Measurements from ENCODE around the gene DRD2.

Gene DRD2

DNA sequence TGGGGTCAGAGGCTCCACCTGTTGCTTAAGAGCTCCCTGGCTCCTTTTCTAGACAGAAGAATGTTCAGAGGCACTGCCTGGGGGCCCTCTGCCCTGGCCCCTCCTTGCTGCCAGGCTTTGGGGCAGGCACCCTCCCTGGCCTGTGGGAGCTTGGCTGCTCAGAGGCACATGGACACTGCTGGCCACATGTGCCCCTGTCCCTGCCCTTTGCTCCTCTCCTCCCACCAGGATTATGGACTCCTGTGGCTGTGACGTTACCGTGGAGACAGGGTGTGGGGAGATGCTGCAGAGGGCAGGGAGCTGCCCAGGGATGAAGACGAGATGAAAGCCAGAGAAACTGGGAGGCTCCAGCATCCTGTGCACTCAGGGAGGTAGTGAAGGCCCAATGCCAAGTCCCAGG, 14.7 kb downstream of the DRD2 start:
- TF ChIP-seq, protein P1, sequence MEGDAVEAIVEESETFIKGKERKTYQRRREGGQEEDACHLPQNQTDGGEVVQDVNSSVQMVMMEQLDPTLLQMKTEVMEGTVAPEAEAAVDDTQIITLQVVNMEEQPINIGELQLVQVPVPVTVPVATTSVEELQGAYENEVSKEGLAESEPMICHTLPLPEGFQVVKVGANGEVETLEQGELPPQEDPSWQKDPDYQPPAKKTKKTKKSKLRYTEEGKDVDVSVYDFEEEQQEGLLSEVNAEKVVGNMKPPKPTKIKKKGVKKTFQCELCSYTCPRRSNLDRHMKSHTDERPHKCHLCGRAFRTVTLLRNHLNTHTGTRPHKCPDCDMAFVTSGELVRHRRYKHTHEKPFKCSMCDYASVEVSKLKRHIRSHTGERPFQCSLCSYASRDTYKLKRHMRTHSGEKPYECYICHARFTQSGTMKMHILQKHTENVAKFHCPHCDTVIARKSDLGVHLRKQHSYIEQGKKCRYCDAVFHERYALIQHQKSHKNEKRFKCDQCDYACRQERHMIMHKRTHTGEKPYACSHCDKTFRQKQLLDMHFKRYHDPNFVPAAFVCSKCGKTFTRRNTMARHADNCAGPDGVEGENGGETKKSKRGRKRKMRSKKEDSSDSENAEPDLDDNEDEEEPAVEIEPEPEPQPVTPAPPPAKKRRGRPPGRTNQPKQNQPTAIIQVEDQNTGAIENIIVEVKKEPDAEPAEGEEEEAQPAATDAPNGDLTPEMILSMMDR (IDR thresholded peaks at IDR 0.05; ENCODE audit: unreplicated experiment in 3 of 3), result no peak
- H3K27me3 Mint-ChIP-seq (ENCODE audit: low read depth), result peaks cover 64% of the 10 kb centered on the region
- no peaks in the 10 kb centered on the region for H3K9me3 Mint-ChIP-seq

DNA sequence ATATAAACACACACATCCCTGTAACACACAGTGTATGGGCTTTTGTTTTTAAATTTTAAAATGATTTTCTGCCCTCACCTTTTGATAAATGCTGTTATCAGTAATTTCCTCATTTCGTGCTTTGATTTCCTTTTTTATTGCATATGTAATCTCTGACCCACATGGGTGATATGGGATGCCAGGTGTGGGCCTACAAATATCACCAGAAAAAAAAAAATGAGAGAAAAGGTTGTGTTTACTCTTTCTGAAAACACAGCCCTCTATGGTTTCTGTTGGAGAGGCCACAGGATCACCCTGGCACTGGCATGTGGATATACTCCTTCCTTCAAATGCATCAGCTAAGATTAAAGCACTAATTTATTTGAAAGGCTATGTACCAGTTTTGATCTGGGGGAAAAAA, 17.0 kb downstream of the DRD2 start:
- no peak overlapping the region for H3K27ac Mint-ChIP-seq
- H3K9me3 Mint-ChIP-seq, result no peaks in the 10 kb centered on the region
- no peak overlapping the region for H3K4me3 Mint-ChIP-seq
- TF ChIP-seq, protein P1 (IDR thresholded peaks at IDR 0.05; ENCODE audit: unreplicated experiment in 3 of 3), result no peak
- no peaks in the 10 kb centered on the region for H3K4me1 Mint-ChIP-seq
- H3K36me3 Mint-ChIP-seq (ENCODE audit: low read depth), result no peaks in the 10 kb centered on the region
- peaks cover 48% of the 10 kb centered on the region for H3K27me3 Mint-ChIP-seq (ENCODE audit: low read depth)

More for the DNA sequence above, 14.7 kb downstream of the DRD2 start:
- Mint-ChIP-seq H3K4me1 (no peaks in the 10 kb centered on the region), H3K36me3 (ENCODE audit: low read depth) (no peaks in the 10 kb centered on the region), H3K4me3 (no peak overlapping the region), H3K27ac (no peak overlapping the region)

DNA sequence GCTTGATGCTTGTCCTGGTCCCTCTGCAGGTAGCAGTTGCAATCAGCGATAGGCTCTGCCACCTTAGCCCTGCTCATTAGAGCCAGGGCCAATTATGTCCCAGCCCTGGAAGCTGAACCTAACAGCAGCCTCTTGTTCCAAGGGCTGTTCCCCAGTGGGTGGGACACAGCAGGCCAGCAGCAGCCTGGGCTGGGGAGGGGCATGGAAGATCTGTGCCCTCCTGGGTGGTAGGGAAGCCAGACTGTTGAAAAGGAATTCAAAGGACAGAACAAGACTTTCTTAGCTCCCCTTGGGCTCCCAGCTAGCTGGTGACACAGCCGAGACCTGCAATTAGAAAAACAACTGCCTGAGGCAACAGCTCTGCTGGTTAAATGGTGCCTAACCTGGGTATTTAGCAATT, 17.4 kb downstream of the DRD2 start:
- no peaks in the 10 kb centered on the region for H3K9me3 Mint-ChIP-seq
- no peak overlapping the region for H3K4me3 Mint-ChIP-seq
- no peak overlapping the region for H3K27ac Mint-ChIP-seq
- peaks cover 44% of the 10 kb centered on the region for H3K27me3 Mint-ChIP-seq (ENCODE audit: low read depth)
- TF ChIP-seq, protein P1 (IDR thresholded peaks at IDR 0.05; ENCODE audit: unreplicated experiment in 3 of 3), result no peak
- H3K36me3 Mint-ChIP-seq (ENCODE audit: low read depth), result no peaks in the 10 kb centered on the region
- no peaks in the 10 kb centered on the region for H3K4me1 Mint-ChIP-seq

DNA sequence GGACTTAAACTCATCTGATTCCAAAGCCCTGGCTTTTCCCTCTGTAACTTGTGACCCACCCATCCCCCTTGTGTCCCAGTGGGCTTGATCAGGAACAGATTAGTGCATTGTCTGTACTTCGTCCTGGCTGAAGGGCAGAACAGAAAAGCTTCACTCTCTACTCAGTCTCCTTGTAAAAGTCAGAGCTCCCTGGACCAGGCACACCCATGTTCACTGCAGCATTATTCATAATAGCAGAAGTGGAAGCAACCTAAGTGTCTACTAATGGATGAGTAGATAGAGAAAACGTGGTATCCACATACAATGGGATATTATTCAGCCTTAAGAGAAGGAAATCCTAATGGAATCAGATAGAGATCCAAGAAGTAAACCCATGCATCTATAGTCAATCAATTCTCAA, 20.7 kb downstream of the DRD2 start:
- no peak overlapping the region for H3K27ac Mint-ChIP-seq
- H3K4me3 Mint-ChIP-seq, result no peak overlapping the region
- H3K9me3 Mint-ChIP-seq, result no peaks in the 10 kb centered on the region
- TF ChIP-seq, protein P1 (IDR thresholded peaks at IDR 0.05; ENCODE audit: unreplicated experiment in 3 of 3), result no peak
- no peaks in the 10 kb centered on the region for H3K4me1 Mint-ChIP-seq
- peaks cover 22% of the 10 kb centered on the region for H3K27me3 Mint-ChIP-seq (ENCODE audit: low read depth)
- no peaks in the 10 kb centered on the region for H3K36me3 Mint-ChIP-seq (ENCODE audit: low read depth)

DNA sequence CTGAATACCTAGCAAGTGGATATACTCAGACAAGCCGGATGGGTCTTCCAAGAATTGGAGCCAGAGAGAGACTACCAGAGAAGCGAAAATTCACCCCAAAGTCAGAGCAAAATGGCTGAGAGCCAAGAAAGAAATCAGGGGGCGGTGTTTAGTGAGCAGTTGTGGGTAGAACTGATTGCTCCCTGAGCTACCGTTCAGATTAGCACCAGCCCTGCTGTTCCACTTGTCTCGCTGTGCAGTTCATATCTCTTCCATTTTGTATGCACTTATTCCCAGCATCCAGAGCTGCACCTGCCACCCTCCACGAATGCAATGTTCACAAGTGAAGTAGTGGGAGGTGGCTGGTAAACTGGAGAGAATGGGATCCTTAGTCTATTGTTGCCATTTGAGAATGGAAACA, 25.5 kb downstream of the DRD2 start:
- H3K27me3 Mint-ChIP-seq (ENCODE audit: low read depth), result peaks cover 43% of the 10 kb centered on the region
- no peak overlapping the region for H3K4me3 Mint-ChIP-seq
- no peak overlapping the region for H3K27ac Mint-ChIP-seq
- TF ChIP-seq, protein P1 (IDR thresholded peaks at IDR 0.05; ENCODE audit: unreplicated experiment in 3 of 3), result no peak
- H3K9me3 Mint-ChIP-seq, result no peaks in the 10 kb centered on the region
- no peaks in the 10 kb centered on the region for H3K36me3 Mint-ChIP-seq (ENCODE audit: low read depth)
- no peaks in the 10 kb centered on the region for H3K4me1 Mint-ChIP-seq

DNA sequence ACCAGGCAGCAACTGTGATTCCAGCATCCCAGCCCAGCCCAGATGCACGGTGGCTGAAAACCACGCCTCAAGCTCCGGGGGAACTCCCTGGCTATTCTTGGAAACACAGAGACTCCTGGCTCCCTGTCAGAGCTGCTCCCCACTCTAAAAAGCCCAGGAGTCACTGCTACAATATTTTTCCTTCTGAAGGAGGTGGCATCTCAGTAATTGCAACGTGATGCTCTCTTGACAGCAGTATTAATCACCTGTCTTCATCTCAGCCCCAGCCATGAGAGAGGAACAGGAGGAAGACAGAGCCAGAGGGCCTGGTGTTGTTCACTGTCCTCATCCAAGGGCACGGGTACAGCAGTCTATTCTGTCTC, 26.9 kb downstream of the DRD2 start:
- no peak overlapping the region for H3K27ac Mint-ChIP-seq
- TF ChIP-seq, protein P1 (IDR thresholded peaks at IDR 0.05; ENCODE audit: unreplicated experiment in 3 of 3), result no peak
- H3K4me1 Mint-ChIP-seq, result no peaks in the 10 kb centered on the region
- no peak overlapping the region for H3K4me3 Mint-ChIP-seq
- no peaks in the 10 kb centered on the region for H3K9me3 Mint-ChIP-seq
- peaks cover 53% of the 10 kb centered on the region for H3K27me3 Mint-ChIP-seq (ENCODE audit: low read depth)
- no peaks in the 10 kb centered on the region for H3K36me3 Mint-ChIP-seq (ENCODE audit: low read depth)

Data from nephron (organoid).